DND-41 (cell line): ENCODE measurements around the gene RIOK1.

Source experiments
- ATAC-seq: fragments of 200-7000 bp; cut with Tn5 transposase; 3 replicates; pipeline ENCODE4 v1.9.1; 2021; ENCODE audit warnings: low read depth; ENCODE audit not compliant: insufficient read depth
- DNase-seq: peaks from one replicate; pipeline ENCODE4 v3.0.0-alpha.2; 2020
- H2AFZ ChIP-seq: 2 replicates; pipeline ENCODE4 v1.6.0; 2012; ENCODE audit warnings: low read depth, low read length
- H3K27ac ChIP-seq: 2 replicates; pipeline ENCODE4 v1.5.1; 2012; ENCODE audit warnings: low read length, inconsistent platforms
- H3K27me3 ChIP-seq: fragments of 200-600 bp; sonication (generic); 2 replicates; pipeline ENCODE4 v1.6.0; 2012; ENCODE audit warnings: low read length, mild to moderate bottlenecking, inconsistent platforms; ENCODE audit not compliant: insufficient read depth, poor library complexity
- H3K36me3 ChIP-seq: 2 replicates; pipeline ENCODE4 v1.5.1; 2012; ENCODE audit warnings: low read length, inconsistent platforms; ENCODE audit not compliant: insufficient read depth
- H3K4me1 ChIP-seq: 2 replicates; pipeline ENCODE4 v1.5.1; 2012; ENCODE audit warnings: mild to moderate bottlenecking, low read length; ENCODE audit not compliant: insufficient read depth
- H3K4me2 ChIP-seq: 2 replicates; pipeline ENCODE4 v1.6.0; 2012; ENCODE audit warnings: mild to moderate bottlenecking, moderate library complexity, low read length, inconsistent platforms; ENCODE audit not compliant: insufficient read depth
- H3K4me3 ChIP-seq, 2 experiments: fragments of 200-600 bp in 1 of 2; shearing (Covaris generic) in 1 of 2; 2 replicates each; pipeline ENCODE4 v1.5.1; 2012 to 2016; ENCODE audit warnings: inconsistent platforms in 2 of 2, low read length in 2 of 2, mild to moderate bottlenecking in 2 of 2, low read depth in 1 of 2, moderate library complexity in 1 of 2
- H3K79me2 ChIP-seq: 2 replicates; pipeline ENCODE4 v1.6.0; 2012; ENCODE audit warnings: low read length, inconsistent platforms; ENCODE audit not compliant: insufficient read depth
- H3K9ac ChIP-seq: 2 replicates; pipeline ENCODE4 v1.6.0; 2012; ENCODE audit warnings: low read depth, mild to moderate bottlenecking, inconsistent platforms, low read length, moderate library complexity
- H3K9me3 ChIP-seq: 2 replicates; pipeline ENCODE4 v1.5.1; 2012; ENCODE audit warnings: low read length, moderate library complexity, mild to moderate bottlenecking, inconsistent platforms; ENCODE audit not compliant: insufficient read depth, severe bottlenecking
- H4K20me1 ChIP-seq: 2 replicates; pipeline ENCODE4 v1.6.0; 2012; ENCODE audit warnings: low read length; ENCODE audit not compliant: insufficient read depth
- CTCF ChIP-seq: IDR thresholded peaks from 2 replicates; pipeline ENCODE4 v1.5.1; 2012; ENCODE audit warnings: borderline replicate concordance, low read length, moderate library complexity, mild to moderate bottlenecking; ENCODE audit not compliant: poor library complexity, severe bottlenecking; ENCODE audit errors: extremely low read depth
- EZH2 ChIP-seq: IDR thresholded peaks from 3 replicates; pipeline ENCODE4 v1.6.1; 2012; ENCODE audit warnings: borderline replicate concordance, low read depth, mild to moderate bottlenecking, moderate library complexity, low read length, inconsistent platforms; ENCODE audit not compliant: severe bottlenecking

RIOK1 gene

DNA sequence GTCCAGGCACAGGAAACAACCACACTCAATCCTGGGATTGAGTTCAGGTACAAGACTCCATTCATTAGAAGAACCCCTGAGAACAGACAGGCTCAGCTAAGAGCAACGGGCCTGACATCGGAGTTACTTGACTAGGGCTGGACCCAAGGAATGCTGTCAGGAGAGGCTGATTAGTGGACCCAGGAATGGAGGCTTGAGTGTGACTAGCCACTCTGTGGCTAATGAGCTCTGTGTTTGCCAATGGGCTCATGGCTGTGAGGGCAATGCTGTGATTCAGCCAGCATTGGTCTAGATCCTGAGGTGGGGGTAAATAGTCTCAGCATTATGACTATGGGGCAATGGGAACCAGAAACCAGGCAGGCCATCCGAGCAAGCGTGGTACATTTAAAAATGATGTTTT is 71.8 kb downstream of the RIOK1 start:
- no peak overlapping the region for H2AFZ ChIP-seq

GRCh38 chr6:7463785-7464184 is 74.2 kb downstream of the RIOK1 start:
- no peaks in the 10 kb centered on the region for H3K36me3 ChIP-seq
- ATAC-seq (no peak), DNase-seq (no peak)
- H3K79me2 ChIP-seq, result no peaks in the 10 kb centered on the region
- no peaks in the 10 kb centered on the region for H3K9me3 ChIP-seq
- H2AFZ ChIP-seq, result no peak overlapping the region
- H3K4me1 ChIP-seq, result no peaks in the 10 kb centered on the region
- H3K4me3 ChIP-seq, result no peak overlapping the region
- H3K27me3 ChIP-seq, result peaks cover 3% of the 10 kb centered on the region
- H3K27ac ChIP-seq, result no peak overlapping the region
- TF ChIP-seq CTCF, result no peak
- no peak for TF ChIP-seq EZH2
- H3K4me2 ChIP-seq, result no peak overlapping the region
- no peaks in the 10 kb centered on the region for H4K20me1 ChIP-seq
- H3K9ac ChIP-seq, result no peak overlapping the region

More for the DNA sequence above, 71.8 kb downstream of the RIOK1 start:
- no peak overlapping the region for H3K4me3 ChIP-seq
- H3K27me3 ChIP-seq, result no peaks in the 10 kb centered on the region
- DNase-seq, result no peak
- no peaks in the 10 kb centered on the region for H3K79me2 ChIP-seq
- no peak overlapping the region for H3K9ac ChIP-seq
- H3K27ac ChIP-seq, result no peak overlapping the region
- H3K4me2 ChIP-seq, result no peak overlapping the region
- ATAC-seq, result no peak
- H3K9me3 ChIP-seq, result no peaks in the 10 kb centered on the region
- no peaks in the 10 kb centered on the region for H3K36me3 ChIP-seq
- H3K4me1 ChIP-seq, result no peaks in the 10 kb centered on the region
- H4K20me1 ChIP-seq, result no peaks in the 10 kb centered on the region
- TF ChIP-seq EZH2 (no peak), CTCF (no peak)

GRCh38 chr6:7467007-7467897 is 77.6 kb downstream of the RIOK1 start:
- Histone ChIP-seq H3K79me2 (no peaks in the 10 kb centered on the region), H3K27me3 (peaks cover 3% of the 10 kb centered on the region), H4K20me1 (no peaks in the 10 kb centered on the region), H3K36me3 (no peaks in the 10 kb centered on the region), H3K27ac (no peak overlapping the region), H3K9ac (no peak overlapping the region), H3K9me3 (no peaks in the 10 kb centered on the region), H3K4me2 (no peak overlapping the region), H3K4me3 (no peak overlapping the region), H3K4me1 (no peaks in the 10 kb centered on the region), H2AFZ (no peak overlapping the region)
- ATAC-seq (no peak), DNase-seq (no peak)
- TF ChIP-seq CTCF, result no peak
- no peak for TF ChIP-seq EZH2
